Epidermal melanocyte (primary cell): ENCODE results near the gene CDH23.

Source experiments
- DNase-seq: peaks from one replicate; pipeline ENCODE4 v3.0.0; 2011; ENCODE audit warnings: low spot score; ENCODE audit not compliant: insufficient read length

Gene CDH23

DNA sequence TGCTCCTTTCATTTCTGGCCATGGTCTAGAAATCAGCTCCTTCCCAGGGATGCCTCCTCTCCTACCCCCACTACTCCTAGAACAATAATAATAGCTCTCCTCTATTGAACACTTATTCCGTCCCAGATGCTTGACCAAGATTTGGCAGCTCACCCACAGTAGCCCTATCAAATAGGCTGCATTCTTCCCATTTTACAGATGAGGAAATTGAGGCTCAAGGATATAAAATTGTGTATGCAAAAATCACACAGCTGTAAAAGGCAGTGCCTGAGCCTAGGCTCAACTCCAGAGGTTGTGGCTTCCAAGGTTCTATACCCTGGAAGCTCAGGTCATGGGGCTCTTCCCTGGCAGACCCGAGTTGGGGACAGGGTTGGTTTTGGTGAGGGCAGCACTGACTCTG lies 240.6 kb downstream of the CDH23 start:
- no peak for DNase-seq

DNA sequence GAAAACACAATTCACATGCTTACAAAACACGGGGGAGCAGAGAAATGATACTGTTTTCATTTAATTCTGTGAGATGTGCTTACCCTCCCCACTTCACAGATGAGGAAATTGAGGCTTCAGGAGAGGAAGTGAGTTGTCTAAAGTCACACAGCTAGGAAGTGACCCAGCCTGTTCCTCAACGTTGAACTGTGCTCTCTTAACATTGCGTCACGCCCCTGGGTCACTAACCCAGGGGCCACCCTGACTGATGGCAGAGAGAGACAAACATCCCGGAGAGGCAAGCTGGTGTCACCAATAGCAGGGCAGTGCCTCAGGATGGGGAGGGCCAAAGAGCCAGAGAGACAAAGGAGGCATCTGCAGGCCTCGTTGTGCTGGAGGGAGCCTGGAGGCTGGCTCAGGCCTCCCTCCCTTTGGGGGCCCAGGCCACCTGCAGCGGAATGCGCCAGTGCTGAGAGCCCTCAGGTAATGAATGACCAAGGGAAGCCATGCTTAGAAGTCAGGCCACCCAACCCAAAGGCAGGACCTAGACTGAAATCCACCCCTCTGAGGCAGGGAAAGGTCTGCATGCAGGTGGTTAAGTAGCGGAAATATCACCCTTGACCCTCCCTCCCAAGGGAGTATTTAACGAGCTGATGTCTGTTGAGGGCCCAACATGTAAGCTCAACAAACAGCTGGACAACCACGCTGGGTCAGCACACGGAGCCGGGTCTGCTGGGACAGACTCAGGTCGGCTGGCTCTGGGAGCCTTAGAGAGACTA lies 241.5 kb downstream of the CDH23 start:
- DNase-seq: no peak

DNA sequence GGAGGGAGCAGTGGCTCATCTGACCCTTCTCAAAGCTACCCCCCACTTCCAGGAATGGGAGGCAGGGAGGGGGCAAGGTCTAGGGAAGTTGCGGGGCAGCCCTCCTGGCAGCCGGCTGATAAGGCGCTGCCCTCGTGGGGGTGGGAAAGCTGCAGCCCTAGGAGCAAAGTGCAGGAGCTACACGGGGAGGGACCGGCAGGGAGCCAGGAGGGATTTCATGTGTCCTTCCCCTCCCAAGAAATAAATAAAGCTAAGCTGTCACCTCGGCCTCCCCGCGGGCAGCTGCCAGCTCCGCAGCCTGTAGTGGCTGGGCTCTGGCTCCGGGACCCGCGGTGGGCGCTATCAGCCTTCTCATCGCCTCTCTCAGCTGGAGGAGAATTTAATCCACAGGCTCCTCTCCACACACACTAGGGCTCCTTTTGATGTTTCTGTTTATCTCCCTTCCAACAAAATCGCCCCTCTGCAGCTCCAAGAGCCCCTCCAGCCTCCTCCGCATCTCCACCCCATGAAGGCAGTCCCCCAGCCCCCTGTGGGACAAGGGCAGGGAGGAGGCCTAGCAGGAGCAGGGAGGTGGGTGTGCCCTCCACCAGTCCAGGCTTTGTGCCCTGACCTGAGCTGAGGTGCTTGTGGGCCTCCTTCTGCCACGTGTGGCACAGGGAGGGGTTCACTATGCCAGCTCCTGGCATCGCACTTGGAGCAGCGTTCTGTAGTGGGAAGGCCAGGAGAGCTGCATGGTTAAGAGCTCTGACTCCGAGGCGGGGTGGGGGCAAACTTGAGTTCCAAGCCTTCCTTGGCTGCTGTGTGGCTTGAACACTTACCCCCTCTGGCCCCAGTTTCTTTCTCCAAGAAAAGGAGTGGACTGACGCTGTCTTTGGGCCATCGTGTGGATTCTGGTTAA lies 242.4 kb downstream of the CDH23 start:
- DNase-seq: no peak

DNA sequence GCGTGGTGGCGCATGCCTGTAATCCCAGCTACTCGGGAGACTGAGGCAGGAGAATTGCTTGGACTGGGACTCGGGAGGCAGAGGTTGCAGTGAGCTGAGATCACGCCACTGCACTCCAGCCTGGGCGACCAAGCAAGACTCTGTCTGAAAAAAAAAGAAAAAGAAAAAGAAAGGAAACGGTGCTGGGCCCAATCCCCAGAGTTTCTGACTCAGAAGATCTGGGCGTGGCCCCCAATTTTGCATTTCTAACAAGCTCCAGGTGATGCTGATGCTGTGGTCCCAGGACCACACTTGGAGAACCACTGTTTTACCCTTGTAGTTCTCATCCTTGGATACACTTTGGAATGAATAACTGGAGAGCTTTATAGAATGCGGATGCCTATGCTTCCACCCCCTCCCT lies 243.9 kb downstream of the CDH23 start:
- DNase-seq: no peak

DNA sequence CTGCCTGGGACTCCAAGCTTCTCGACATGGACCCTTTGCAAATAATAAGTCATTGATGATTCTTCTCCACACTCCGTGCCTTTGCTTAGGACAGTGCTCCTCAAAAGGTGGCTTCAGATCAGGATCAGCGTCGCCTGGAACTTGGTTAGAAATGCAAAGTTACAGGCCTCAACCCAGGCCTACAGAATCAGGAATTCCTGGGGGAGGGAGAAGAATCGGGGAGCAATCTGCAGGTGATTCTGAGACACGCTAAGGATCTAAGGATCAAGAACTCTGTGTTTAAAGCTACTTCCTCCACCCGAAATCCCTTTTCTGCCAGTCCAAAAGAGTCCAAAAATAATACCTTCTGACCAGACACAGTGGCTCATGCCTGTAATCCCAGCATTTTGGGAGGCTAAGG lies 244.7 kb downstream of the CDH23 start:
- DNase-seq: no peak

DNA sequence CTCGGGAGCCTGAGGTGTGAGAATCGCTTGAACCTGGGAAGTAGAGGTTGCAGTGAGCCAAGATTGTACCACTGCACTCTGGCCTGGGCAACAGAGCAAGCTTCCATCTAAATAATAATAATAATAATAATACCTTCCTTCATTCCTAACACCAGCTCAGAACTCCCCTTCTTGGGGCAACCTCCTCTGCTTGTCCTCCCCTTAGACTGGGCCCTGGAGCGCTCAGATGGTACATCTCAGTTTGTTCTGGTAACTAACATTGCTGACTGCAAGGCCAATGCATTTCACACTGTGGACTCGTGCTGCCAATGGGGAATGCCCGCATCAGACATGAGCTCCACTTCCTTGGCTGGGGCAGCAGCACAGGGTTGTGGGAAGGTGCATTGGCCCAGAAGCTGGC lies 245.3 kb downstream of the CDH23 start:
- DNase-seq: no peak

DNA sequence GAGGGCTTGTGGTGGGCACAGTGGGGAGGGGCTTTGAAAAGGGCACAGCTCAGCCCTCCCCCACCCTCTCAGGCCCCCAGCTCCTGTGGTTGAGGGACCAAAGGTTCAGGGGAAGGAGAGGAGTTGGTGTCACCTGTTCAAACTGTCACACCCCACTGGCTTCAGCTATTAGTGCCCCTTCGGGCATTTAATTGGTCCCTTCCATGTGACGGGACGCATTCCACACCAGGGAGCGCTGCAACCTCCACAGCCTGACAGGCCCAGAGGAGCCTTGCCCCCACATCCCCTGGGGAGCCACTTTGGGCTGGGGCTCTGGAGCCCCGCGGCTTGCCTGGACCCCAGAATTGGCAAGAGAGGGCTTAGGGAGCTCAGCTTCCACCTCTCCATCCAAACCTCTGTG lies 247.2 kb downstream of the CDH23 start:
- DNase-seq: no peak

DNA sequence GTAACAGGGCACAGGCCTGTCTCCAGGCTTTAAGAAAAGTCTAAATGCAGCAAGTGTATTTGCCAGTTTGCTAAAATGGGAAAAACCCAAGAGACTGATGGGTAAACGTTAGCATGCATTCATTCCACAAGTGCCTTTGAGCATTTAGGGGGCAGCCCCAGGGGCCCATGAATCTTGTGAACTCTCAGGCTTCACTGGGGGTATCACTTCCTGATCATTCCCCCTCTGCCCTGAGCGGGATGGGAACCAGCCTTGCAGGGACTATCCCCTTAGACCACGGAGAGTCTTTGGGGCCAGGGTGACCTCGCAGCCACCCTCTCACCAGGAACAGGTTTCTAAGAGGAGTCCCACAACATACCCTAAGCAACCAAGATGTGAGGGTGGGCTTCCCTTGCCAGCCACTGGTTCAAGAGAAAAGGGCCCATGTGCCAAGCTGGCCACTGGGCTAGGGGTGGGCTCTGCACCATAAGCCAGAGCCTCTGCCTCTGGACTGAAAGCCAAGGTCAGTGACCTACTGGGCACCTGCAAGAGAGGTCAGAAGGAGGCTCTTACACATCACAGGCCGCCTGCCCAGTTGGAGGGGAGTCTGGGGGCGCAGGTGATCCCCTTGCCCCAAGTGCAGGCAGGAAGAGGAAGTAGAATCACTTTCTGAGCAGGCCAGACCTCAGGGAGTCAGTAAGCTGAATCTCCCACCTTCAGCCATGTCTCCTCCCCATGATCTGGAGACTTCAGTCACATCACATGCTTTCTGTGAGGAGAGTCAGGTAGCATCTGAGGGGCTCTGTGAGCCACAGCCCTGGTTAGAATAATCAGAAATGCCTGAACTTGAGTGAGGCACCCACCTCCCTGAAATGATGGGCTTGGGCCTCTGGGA lies 247.8 kb downstream of the CDH23 start:
- no peak for DNase-seq

DNA sequence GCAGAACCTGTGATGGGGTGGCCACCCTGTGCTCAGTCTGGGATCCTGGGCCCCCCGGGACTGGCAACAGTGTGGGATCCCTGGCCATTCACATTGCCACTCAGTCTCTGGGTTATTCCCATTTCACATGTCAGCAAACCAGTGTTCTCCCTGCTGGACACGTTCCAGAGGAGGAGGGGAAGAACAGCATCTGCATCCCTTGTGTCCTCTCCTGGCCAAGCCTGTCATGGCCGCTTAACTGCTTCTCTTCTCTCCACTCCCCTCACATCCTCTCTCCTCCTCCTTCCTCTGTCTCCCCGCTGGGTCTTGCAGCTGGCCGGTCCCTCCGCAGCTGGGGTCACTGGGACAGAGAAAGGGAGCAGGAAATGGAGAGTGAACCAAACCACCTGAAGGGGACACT lies 248.5 kb downstream of the CDH23 start:
- DNase-seq: no peak

DNA sequence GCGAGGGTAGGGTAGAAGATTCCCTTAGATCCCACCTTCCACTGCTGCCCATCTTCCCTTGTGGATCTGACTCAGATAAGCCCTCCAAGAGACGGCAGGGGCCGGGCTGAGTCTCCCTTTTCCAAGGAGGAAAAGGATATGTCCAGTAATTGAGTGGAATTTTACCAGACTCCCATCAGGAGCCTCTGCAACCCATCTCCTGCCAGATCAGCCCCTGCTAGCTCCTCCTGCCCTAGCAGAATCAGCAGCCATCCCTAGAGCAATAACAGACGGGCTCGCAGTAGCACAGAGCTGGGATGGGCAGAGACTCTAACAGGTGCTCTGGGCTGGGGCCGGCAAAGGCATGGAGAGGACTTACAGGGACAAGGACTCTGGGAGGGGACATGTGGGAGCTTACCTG lies 249.3 kb downstream of the CDH23 start:
- DNase-seq: no peak

DNA sequence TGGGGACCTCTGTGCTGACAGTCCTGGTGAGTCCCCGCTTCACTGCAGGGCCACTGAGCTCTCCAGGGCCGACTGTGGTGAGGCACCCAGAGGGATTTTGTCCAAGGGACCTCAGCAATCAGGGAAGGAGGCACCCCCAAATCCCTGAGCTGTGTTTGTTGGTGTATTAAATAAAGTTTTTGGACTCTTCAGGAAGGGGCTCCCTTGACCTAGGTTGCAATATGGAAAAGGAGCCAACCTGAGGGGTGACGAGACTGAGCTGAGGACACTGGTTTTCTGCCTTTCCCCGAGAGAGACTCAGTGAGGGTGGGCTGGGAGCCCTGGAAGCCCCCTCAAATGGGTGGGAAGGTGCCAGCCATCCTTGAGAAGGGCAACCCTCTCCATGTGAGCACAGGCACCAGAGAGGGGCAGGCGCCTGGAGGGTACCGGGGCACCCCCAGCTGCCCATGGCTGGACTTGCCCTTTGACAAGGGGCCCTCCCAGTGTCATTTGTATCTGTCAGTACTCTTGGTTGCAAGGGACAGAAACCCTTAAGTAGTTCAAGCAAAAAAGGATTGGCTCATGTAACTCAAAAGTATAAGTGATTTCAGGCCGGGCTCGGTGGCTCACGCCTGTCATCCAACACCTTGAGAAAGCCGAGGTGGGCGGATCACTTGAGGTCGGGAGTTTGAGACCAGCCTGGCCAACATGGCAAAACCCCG lies 250.0 kb downstream of the CDH23 start:
- no peak for DNase-seq

DNA sequence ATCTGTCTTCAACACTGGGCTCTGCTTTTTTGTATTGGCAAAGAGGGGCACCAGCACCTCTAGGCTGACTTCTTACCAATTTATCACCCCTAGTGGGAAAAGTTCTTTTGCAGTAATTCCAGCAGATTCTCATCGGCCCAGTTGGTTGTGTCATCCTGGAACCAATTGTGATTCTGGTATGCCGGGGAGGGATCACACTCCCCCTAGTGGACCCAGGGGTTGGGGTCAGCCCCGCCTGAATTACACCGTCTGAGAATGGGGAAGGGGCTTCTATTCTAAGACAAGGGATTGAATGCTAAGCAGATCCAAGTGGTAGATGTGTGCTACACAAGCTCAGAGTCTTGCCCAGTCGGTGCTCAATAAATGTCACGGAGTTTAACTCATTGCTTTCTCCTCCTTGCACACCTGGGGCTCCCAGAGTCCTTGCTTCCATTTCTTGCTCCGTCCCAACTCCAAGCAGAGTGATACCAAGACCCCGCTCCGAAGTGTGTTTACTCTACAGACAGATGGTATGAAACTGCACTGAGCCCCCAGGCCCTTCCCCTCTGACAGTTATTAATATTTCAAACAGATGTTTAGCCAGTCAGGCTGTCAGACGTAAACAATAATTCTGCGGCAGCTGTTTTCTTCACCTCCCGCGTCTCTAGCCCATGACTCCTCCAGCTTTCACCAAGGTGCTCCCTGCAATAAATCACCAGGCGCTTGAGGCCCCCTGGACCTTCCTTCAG lies 251.0 kb downstream of the CDH23 start:
- DNase-seq: no peak

DNA sequence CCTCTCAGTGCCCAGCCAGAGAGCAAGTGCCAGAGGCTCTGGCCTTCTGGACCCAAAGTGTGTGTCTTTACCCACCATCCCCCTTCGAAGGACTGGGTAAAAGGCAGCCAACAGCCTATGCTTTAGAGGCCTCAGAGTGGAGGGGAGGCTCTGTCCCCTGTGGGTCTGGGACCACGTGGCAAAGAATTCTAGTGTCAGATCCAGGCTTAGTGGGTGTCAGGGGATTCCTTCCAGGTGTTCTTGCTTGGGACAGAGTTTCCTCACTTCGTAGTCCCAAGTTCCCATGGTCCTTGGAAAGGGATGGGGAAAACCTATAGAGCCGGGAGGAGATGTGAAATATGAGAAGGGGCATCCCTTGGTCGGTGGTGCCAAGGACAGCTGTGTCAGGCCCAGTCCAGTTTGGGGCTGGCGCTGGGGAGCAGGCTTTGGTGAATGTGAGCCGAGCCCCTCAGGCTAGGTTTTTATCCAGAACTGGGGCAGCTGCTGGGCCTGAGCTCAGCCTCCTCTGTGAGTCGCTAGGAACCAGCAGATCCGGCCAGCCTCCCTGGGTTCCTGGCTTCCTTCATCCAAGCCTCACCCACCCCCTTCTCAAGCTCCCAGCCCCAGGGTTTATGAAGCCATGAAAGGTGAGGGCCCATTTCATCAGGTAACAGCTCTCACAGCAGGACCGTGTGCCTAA lies 251.7 kb downstream of the CDH23 start:
- no peak for DNase-seq

DNA sequence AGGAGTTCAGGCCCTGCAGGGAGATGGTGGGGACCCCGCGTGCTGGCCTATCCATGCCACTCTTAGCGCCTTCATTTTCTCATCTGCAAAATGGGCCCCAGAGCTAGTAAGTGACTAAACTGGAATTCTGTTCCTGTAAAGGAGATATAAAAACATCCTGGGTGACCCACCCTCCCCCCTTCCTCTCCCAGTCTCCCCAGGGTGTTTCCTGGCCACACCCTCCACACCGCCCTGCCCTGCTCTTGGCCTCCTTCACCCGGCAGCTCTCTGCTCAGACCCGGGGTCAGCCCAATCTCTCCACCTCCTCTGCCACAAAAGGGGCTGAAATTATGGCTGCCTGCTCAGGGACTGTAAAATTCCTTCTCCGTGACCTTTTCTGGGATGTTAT lies 252.2 kb downstream of the CDH23 start:
- DNase-seq: no peak

DNA sequence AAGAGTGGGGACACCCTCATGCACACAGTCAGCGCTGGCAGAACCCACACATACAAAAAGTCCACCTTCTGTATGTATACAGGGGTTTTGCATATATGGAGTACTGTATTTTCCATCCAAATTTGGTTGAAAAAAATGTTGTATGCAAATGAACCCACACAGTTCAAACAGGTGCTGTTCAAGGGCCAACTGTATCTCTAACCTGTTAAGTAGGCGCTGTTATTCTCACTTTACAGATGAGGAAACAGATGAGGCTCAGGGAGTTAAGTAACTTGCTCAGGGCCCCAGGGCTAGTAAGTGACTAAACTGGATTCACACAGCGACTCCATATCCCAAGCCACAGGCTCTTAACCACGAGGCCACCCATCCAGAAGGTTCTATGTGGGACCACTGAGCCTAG lies 252.9 kb downstream of the CDH23 start:
- no peak for DNase-seq

DNA sequence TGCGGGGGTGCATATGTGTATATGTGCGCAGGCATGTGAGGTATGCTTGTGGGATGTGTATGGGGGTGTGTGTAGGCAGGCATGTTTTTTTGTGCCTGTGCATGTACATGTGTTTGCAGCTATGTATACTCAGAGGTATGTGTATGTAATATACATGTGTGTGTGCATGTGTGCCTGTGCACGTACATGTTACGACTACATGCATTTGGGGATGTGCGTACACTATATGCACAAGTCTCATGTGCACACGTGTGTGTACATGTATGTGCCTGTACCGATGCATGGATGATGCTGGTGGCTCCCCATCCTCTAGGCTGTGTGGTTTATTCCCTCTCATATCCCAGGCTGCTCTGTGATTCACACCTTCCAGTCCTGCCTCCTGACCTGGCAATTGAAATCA lies 253.7 kb downstream of the CDH23 start:
- DNase-seq: no peak

DNA sequence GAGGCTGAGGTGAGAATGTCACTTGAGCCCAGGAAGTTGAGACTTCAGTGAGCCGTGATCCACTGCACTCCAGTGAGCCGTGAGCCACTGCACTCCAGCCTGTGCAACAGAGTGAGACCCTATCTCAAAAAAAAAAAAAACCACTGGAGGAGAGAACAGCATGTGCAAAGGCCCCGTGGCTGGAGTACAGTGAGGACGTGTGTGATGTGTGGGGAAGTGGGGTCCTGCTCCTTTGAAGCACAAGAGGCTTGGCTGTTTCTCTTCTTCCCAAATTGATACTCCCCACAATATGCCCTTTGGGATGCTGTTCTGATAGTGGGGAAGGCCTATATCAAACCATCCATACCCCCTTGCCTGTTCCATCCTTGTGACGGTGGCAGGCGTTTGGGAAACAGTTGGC lies 254.7 kb downstream of the CDH23 start:
- DNase-seq: no peak

DNA sequence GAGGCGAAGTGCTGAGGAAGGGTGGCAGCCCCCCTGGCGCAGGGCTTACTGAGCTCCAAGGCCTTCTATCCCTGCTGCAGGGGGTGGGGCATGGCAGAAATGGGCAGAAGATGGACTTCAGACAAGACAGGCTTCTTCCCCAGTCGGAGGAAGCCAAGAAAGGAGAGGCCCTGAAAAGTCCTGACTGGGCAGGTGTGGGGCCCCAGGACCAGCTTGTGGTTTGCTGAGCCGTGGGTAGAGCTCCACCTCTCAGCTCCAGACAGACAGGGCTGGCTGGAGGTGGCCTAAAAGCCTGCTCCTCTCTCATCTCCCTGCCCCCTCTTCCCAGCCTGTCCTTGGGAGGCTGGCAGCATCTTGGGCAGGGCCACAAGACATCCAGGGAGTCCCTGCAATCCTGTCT lies 255.2 kb downstream of the CDH23 start:
- no peak for DNase-seq

DNA sequence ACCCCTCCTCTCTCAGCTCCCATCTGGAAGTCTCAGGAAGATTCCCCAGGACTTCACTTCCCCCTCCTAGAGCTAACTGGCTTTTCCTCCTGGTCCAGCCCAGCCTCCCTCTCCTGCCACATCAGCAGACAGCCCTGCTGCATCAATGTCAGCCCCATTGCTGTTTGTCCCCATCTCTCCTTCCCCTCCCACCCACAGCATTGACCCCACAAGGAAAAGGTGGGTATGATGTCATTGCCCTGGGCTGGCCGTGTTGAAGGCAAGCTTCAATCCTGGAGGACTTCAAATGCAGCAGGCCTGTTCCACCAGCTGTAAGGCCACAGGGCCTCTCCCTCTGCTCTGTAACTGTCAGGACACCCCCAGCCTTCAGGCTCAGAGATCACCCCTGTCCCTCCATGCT lies 256.3 kb downstream of the CDH23 start:
- no peak for DNase-seq

DNA sequence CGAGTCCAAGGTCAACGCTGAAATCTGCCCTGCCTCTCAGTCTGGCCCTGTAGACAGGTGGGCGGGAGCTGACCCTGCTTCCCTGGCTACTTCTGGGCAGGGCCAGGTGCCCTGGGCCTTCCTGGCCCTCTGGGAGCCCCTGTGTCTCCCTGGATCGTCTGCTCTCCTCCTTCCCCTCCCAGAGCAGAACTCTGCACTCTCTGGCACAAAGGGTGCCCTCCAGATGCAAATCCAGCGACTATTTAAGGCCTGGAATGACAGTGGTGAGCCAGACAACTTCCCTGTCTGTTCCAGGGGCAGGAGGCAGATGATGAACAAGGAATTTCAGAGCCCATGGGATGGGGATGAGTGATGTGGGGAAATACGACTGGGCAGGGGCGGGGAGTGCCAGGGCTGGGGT lies 259.5 kb downstream of the CDH23 start:
- no peak for DNase-seq
